ENCODE results near the gene GNA14.

GRCh38 chr9:77402286-77402685, 245.8 kb downstream of the GNA14 start:
- TF ChIP-seq, protein P1, sequence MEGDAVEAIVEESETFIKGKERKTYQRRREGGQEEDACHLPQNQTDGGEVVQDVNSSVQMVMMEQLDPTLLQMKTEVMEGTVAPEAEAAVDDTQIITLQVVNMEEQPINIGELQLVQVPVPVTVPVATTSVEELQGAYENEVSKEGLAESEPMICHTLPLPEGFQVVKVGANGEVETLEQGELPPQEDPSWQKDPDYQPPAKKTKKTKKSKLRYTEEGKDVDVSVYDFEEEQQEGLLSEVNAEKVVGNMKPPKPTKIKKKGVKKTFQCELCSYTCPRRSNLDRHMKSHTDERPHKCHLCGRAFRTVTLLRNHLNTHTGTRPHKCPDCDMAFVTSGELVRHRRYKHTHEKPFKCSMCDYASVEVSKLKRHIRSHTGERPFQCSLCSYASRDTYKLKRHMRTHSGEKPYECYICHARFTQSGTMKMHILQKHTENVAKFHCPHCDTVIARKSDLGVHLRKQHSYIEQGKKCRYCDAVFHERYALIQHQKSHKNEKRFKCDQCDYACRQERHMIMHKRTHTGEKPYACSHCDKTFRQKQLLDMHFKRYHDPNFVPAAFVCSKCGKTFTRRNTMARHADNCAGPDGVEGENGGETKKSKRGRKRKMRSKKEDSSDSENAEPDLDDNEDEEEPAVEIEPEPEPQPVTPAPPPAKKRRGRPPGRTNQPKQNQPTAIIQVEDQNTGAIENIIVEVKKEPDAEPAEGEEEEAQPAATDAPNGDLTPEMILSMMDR (IDR thresholded peaks at IDR 0.05) = no peak
- no peak for TF ChIP-seq POLR2A (IDR thresholded peaks at IDR 0.05)

Measured in right lobe of liver (tissue), 4 donors.